CD14-positive monocyte (primary cell): ENCODE results near the gene PIK3C2B. TPM values are rescaled to one million over a fixed set of nuclear protein-coding genes. Genes with fewer than 3 reads are reported as not detected.
A peak's percentile ranks its signal among the peaks of the same experiment; 100 is the strongest.
"Not testable (repeated sequence)": the region's sequence is repeated elsewhere in the genome, so short reads cannot be mapped to it uniquely, and the experiment has no call there.

ENCODE experiments used
- DNase-seq, 3 donors: peaks; one replicate each; pipeline ENCODE4 v3.0.0-alpha.2; 2011 to 2022
- H2AFZ ChIP-seq: 2 replicates; pipeline ENCODE4 v1.6.0; 2012; ENCODE audit warnings: mild to moderate bottlenecking, low read depth, low read length, inconsistent platforms; ENCODE audit not compliant: insufficient read depth, poor library complexity, severe bottlenecking
- H3K27ac ChIP-seq, 2 donors: 1 replicate in 1 of 2; 2 replicates in 1 of 2; pipeline ENCODE4 v1.5.1; 2012 to 2013; ENCODE audit warnings: low read length in 2 of 2, control low read depth in 1 of 2, inconsistent platforms in 1 of 2, low read depth in 1 of 2, mild to moderate bottlenecking in 1 of 2
- H3K27me3 ChIP-seq, 2 donors: one replicate each; pipeline versions ENCODE4 v1.6.0 to v1.6.1; 2011 to 2013; ENCODE audit warnings: low read length in 2 of 2; ENCODE audit not compliant: control insufficient read depth in 2 of 2, insufficient read depth in 2 of 2
- H3K36me3 ChIP-seq, 2 donors: replicated peaks in 1 of 2; 1 replicate in 1 of 2; 2 replicates in 1 of 2; pipeline versions ENCODE4 v1.5.1 to v1.6.1; 2012 to 2013; ENCODE audit warnings: low read length in 2 of 2, control low read depth in 1 of 2, inconsistent platforms in 1 of 2, mild to moderate bottlenecking in 1 of 2; ENCODE audit not compliant: insufficient read depth in 2 of 2, control insufficient read depth in 1 of 2
- H3K4me1 ChIP-seq, 2 donors: 1 replicate in 1 of 2; 2 replicates in 1 of 2; pipeline versions ENCODE4 v1.5.1 to v1.6.1; 2012 to 2013; ENCODE audit warnings: low read length in 2 of 2, control low read depth in 1 of 2, inconsistent platforms in 1 of 2, mild to moderate bottlenecking in 1 of 2, moderate library complexity in 1 of 2; ENCODE audit not compliant: insufficient read depth in 2 of 2, control insufficient read depth in 1 of 2
- H3K4me2 ChIP-seq: replicated peaks from 2 replicates; pipeline ENCODE3; 2012; ENCODE audit warnings: low read length, moderate library complexity, mild to moderate bottlenecking; ENCODE audit not compliant: poor library complexity, severe bottlenecking; ENCODE audit errors: extremely low read depth
- H3K4me3 ChIP-seq, 3 experiments: fragments of 200-600 bp in 1 of 3; sonication (generic) in 1 of 3; replicated peaks in 1 of 3; 1 replicate in 2 of 3; 2 replicates in 1 of 3; pipeline ENCODE4 v1.5.1; 2011 to 2013; ENCODE audit warnings: low read length in 3 of 3, mild to moderate bottlenecking in 3 of 3, control low read depth in 2 of 3, low read depth in 2 of 3, inconsistent platforms in 1 of 3, moderate library complexity in 1 of 3
- H3K79me2 ChIP-seq: 2 replicates; pipeline ENCODE4 v1.6.0; 2012; ENCODE audit warnings: mild to moderate bottlenecking, control low read depth, inconsistent platforms, low read length, moderate library complexity; ENCODE audit not compliant: insufficient read depth
- H3K9ac ChIP-seq: 2 replicates; pipeline ENCODE4 v1.6.0; 2017; ENCODE audit warnings: low read length, mild to moderate bottlenecking; ENCODE audit not compliant: insufficient read depth, poor library complexity, severe bottlenecking
- H3K9me3 ChIP-seq, 2 donors: replicated peaks in 1 of 2; 1 replicate in 1 of 2; 2 replicates in 1 of 2; pipeline versions ENCODE4 v1.5.1 to v1.6.1; 2012 to 2013; ENCODE audit warnings: low read length in 2 of 2, control low read depth in 1 of 2; ENCODE audit not compliant: control insufficient read depth in 1 of 2, insufficient read depth in 1 of 2
- H4K20me1 ChIP-seq: 2 replicates; pipeline ENCODE4 v1.6.0; 2012; ENCODE audit warnings: mild to moderate bottlenecking, low read length, control low read depth, moderate library complexity; ENCODE audit not compliant: insufficient read depth
- H3K27ac Mint-ChIP-seq, 7 donors: one replicate each; pipeline ENCODE4 v1.8.0; 2020; ENCODE audit warnings: mild to moderate bottlenecking in 7 of 7, mixed read lengths in 7 of 7, moderate library complexity in 6 of 7, inconsistent platforms in 2 of 7
- H3K27me3 Mint-ChIP-seq, 3 donors: one replicate each; pipeline ENCODE4 v1.8.0; 2021 to 2022; ENCODE audit warnings: low read depth in 3 of 3, mild to moderate bottlenecking in 3 of 3, mixed read lengths in 3 of 3, moderate library complexity in 3 of 3, inconsistent platforms in 1 of 3
- H3K36me3 Mint-ChIP-seq, 2 donors: one replicate each; pipeline ENCODE4 v1.8.0; 2020; ENCODE audit warnings: mixed read lengths in 2 of 2, inconsistent platforms in 1 of 2, mild to moderate bottlenecking in 1 of 2
- H3K4me1 Mint-ChIP-seq: one replicate; pipeline ENCODE4 v1.8.0; 2020; ENCODE audit warnings: mild to moderate bottlenecking, mixed read lengths
- H3K4me3 Mint-ChIP-seq, 2 donors: one replicate each; pipeline ENCODE4 v1.8.0; 2020; ENCODE audit warnings: mild to moderate bottlenecking in 2 of 2, mixed read lengths in 2 of 2, moderate library complexity in 1 of 2
- H3K9me3 Mint-ChIP-seq, 7 donors: one replicate each; pipeline ENCODE4 v1.8.0; 2020 to 2022; ENCODE audit warnings: mixed read lengths in 7 of 7, mild to moderate bottlenecking in 6 of 7, moderate library complexity in 6 of 7, inconsistent platforms in 2 of 7
- CTCF ChIP-seq: fragments of 200-600 bp; IDR thresholded peaks from one replicate; pipeline ENCODE4 v1.8.0; 2022; ENCODE audit warnings: antibody characterized with exemption, mild to moderate bottlenecking
- WGBS: methylation state at CpG from one replicate; pipeline ENCODE4 v1.1.5; 2013; ENCODE audit warnings: missing lambda C conversion rate; ENCODE audit not compliant: insufficient coverage; 5-methylcytosine and 5-hydroxymethylcytosine counted together
- intact Hi-C, 2 donors: fragments of 100-400 bp; cut with micrococcal nuclease; formaldehyde crosslinking; loops; one replicate each; pipeline versions ENCODE4 v1.15.0 to v1.15.1; 2023
- polyA plus RNA-seq, 3 donors: library from polyadenylated mRNA; depleted of rRNA in 1 of 3; unstranded in 2 of 3; stranded (reverse) in 1 of 3; fragments of 300-500 nt in 2 of 3; fragments of >200 nt in 1 of 3; fragmentation: Illumina TruSeq in 2 of 3; gene quantifications; 1 replicate in 2 of 3; 2 replicates in 1 of 3; pipeline ENCODE4 v1.2.3, GENCODE V29; 2012 to 2021

Gene PIK3C2B
- polyA plus RNA-seq, 3 donors, result 0.04 to 1.4 TPM; not detected in 1

- Histone ChIP-seq H3K4me3 (no peak overlapping the region), H3K79me2 (peaks cover 99% of the 10 kb centered on the region), H3K27me3 (no peaks in the 10 kb centered on the region), H4K20me1 (peaks cover 70% of the 10 kb centered on the region), H2AFZ (no peak overlapping the region), H3K4me2 (peak overlapping the region; percentile 7), H3K9ac (no peak overlapping the region), H3K27ac (peak overlapping the region; percentile 29 to 75), H3K9me3 (peaks cover 7% of the 10 kb centered on the region in 2 donors), H3K36me3 (peaks cover 25 to 51% of the 10 kb centered on the region in 2 donors), H3K4me1 (peaks cover 31 to 51% of the 10 kb centered on the region in 2 donors)
- TF ChIP-seq CTCF, result no peak
- H3K9me3 Mint-ChIP-seq, result peaks cover 5 to 18% (median 12%) of the 10 kb centered on the region in 7 donors
- H3K4me1 Mint-ChIP-seq, result peaks cover 53% of the 10 kb centered on the region
- peaks cover 0 to 4% (median 3%) of the 10 kb centered on the region in 3 donors for H3K27me3 Mint-ChIP-seq
- H3K36me3 Mint-ChIP-seq, result peaks cover 40 to 52% of the 10 kb centered on the region in 2 donors
- intact Hi-C loops, result no loop called here
- peak overlapping the region in 1 of 2 donors; percentile 3 for H3K4me3 Mint-ChIP-seq
- 0% methylated on average over 1 of the region's 5 CpGs for WGBS
- DNase-seq, result peak; percentile 21 to 53 (median 47)
- H3K27ac Mint-ChIP-seq, result peak overlapping the region; percentile 55 to 93 (median 80)
These were observed 26.5 kb upstream of the PIK3C2B start for GRCh38 chr1:204520834-204521709.

- intact Hi-C loops, result loop anchor here in 1 of 2 donors (5.0 kb wide), 1 partner anchor 105 kb away; the partner anchor contains the start of gene PPP1R15B
- Mint-ChIP-seq H3K36me3 (peaks cover 24 to 29% of the 10 kb centered on the region in 2 donors), H3K4me1 (peaks cover 72% of the 10 kb centered on the region)
- H3K9me3 Mint-ChIP-seq, H3K27ac Mint-ChIP-seq, H3K9me3 ChIP-seq, H3K27me3 Mint-ChIP-seq, H3K27me3 ChIP-seq, H3K4me3 Mint-ChIP-seq, DNase-seq, H2AFZ ChIP-seq: not testable (repeated sequence)
- 96% methylated on average over 11 of the region's 19 CpGs for WGBS
- Histone ChIP-seq H3K79me2 (peaks cover 62% of the 10 kb centered on the region), H3K36me3 (peaks cover 5 to 20% of the 10 kb centered on the region in 2 donors), H3K4me3 (peak overlapping the region; percentile 75 to 94 (median 91)), H3K4me1 (peaks cover 64 to 85% of the 10 kb centered on the region in 2 donors), H3K9ac (peak overlapping the region; percentile 95), H3K27ac (peak overlapping the region; percentile 20 to 99), H3K4me2 (peak overlapping the region; percentile 71), H4K20me1 (peaks cover 34% of the 10 kb centered on the region)
These were observed 22.8 kb upstream of the PIK3C2B start for GRCh38 chr1:204517382-204517781.
